ENCODE results near the gene GTF2H4.
"Not testable (repeated sequence)": the region's sequence is repeated elsewhere in the genome, so short reads cannot be mapped to it uniquely, and the experiment has no call there.

The GTF2H4 gene

GRCh38 chr6:30924040-30924627, 16.1 kb downstream of the GTF2H4 start:
- not testable (repeated sequence) for DNase-seq

- peak in 1 of 14 donors; percentile 68 for DNase-seq
Observed at GRCh38 chr6:30926644-30927043, 18.6 kb downstream of the GTF2H4 start.

- DNase-seq, result not testable (repeated sequence)
Observed at GRCh38 chr6:30927080-30927479, 19.1 kb downstream of the GTF2H4 start.

GRCh38 chr6:30928677-30929076, 20.7 kb downstream of the GTF2H4 start:
- no peak for DNase-seq

- no peak for DNase-seq
Observed at GRCh38 chr6:30930506-30930905, 22.5 kb downstream of the GTF2H4 start.

- DNase-seq, result no peak
Observed at GRCh38 chr6:30931272-30931671, 23.3 kb downstream of the GTF2H4 start.

GRCh38 chr6:30931969-30932645, 24.1 kb downstream of the GTF2H4 start, which contains the start of gene SFTA2:
TSS of gene SFTA2 (minus strand) at chr6:30932170. CDS start at chr6:30932096, 74 bp downstream.
- no peak for DNase-seq

GRCh38 chr6:30932665-30933365, 24.8 kb downstream of the GTF2H4 start:
- DNase-seq, result no peak

- DNase-seq, result no peak
Observed at GRCh38 chr6:30935018-30935417, 27.0 kb downstream of the GTF2H4 start.

- no peak for DNase-seq
Observed at GRCh38 chr6:30937265-30937664, 29.3 kb downstream of the GTF2H4 start.

GRCh38 chr6:30938730-30939129, 30.7 kb downstream of the GTF2H4 start:
- peak in 2 of 14 donors; percentile 10 to 16 for DNase-seq

GRCh38 chr6:30939473-30939872, 31.5 kb downstream of the GTF2H4 start:
- no peak for DNase-seq

- no peak for DNase-seq
Observed at GRCh38 chr6:30940361-30940986, 32.5 kb downstream of the GTF2H4 start, which contains the start of gene MUCL3. TSS of gene MUCL3 (plus strand) at chr6:30940973. CDS start at chr6:30941000, 27 bp downstream.

- no peak for DNase-seq
Observed at GRCh38 chr6:30942338-30943060, 34.5 kb downstream of the GTF2H4 start.

- DNase-seq, result no peak
Observed at GRCh38 chr6:30944051-30944450, 36.0 kb downstream of the GTF2H4 start.

GRCh38 chr6:30945281-30945680, 37.3 kb downstream of the GTF2H4 start:
- no peak for DNase-seq

GRCh38 chr6:30947231-30947630, 39.2 kb downstream of the GTF2H4 start:
- DNase-seq, result no peak

GRCh38 chr6:30948811-30949210, 40.8 kb downstream of the GTF2H4 start:
- no peak for DNase-seq

- DNase-seq, result no peak
Observed at GRCh38 chr6:30951907-30952469, 44.0 kb downstream of the GTF2H4 start.

- no peak for DNase-seq
Observed at GRCh38 chr6:30954631-30955366, 46.8 kb downstream of the GTF2H4 start.

- peak in 8 of 14 donors; percentile 5 to 70 (median 48) for DNase-seq
Observed at GRCh38 chr6:30955367-30956042, 47.5 kb downstream of the GTF2H4 start.
